Smooth muscle cell of the brain vasculature (primary cell): ENCODE results near the gene MAD2L2.

Experiments
- DNase-seq: peaks from one replicate; pipeline ENCODE4 v3.0.0-alpha.2; 2012; ENCODE audit warnings: low read depth, low spot score

MAD2L2 gene

DNA sequence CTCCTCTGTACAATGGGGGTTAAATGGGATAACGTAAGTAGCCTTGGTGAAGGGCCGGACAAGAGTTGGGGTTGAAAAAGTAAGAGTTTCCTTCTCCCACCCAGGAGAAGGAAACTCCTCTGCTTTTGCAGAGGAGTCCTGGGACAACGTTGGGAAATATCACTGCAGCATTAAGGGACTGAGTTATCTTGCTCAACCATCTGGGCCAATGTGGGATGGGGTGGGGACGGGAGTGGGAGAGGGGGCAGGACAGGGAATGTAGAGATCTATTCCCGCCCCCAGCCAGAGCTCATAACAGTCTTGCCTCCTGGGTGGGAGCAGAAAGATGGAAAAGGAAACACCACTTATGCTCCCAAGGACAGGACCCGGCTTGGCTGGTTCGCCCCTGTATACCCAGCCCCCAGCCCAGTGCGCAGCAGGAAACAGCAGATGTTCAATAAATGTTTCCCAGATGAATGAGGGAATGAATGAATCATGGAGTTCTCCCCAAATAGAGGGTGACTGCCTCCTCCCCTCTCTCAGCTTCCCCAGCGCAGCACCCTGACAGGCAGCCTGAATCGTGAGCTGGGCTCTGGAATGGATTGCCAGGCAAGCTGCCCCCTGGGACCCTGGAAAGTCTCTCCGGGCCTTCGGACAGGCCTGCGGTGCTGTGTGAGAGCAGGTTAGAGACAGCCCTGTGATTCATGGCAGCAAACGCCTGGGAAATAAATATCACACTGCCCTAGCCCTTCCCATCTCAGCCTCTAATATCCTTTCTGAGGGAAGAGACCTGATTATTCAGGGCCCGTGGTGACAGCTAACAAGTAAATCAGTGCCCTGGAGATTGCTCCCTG lies 51.5 kb downstream of the MAD2L2 start:
- DNase-seq, result no peak

GRCh38 chr1:11628767-11629166 lies 52.2 kb downstream of the MAD2L2 start:
- DNase-seq, result no peak

DNA sequence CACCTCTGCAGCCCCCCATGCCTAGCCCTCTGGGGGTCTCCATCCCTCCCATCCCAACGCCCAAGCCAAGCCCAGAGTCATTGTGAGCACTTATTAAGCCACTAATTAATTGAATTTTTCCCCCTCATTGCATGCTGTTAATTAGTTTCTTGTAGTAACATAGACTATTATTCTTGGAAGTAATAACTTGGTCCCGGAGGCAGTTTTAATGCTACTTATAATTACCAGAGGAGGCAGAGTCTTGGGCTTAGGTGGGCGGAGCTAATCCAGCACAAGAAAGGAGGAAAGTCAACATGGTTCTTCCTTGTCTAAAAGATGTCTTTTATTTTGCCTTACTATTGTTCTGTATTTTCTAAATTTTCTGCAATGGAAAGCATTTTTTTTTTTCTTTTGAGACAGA lies 54.4 kb downstream of the MAD2L2 start:
- no peak for DNase-seq
